Measurements from ENCODE around the gene CLOCK.

GRCh38 chr4:55561889-55562288, 15.2 kb upstream of the CLOCK start:
- TF ChIP-seq EGR1 (IDR thresholded peaks at IDR 0.05) = no peak
- TF ChIP-seq YY1 (IDR thresholded peaks at IDR 0.05; ENCODE audit: low read depth) = no peak
- no peak for TF ChIP-seq EP300 (IDR thresholded peaks at IDR 0.05; ENCODE audit: borderline replicate concordance)
- TF ChIP-seq TAF1 (IDR thresholded peaks at IDR 0.05; ENCODE audit: low read depth) = no peak
- TF ChIP-seq RAD21 (IDR thresholded peaks at IDR 0.05; ENCODE audit: low read depth) = no peak
- no peak for TF ChIP-seq USF1 (IDR thresholded peaks at IDR 0.05)

Measured in Ishikawa (cell line).